GM04504 (cell line): ENCODE measurements around the gene STEAP1B.
"Not testable (repeated sequence)": the region's sequence is repeated elsewhere in the genome, so short reads cannot be mapped to it uniquely, and the experiment has no call there.

Experiments
- DNase-seq: peaks from one replicate; pipeline ENCODE4 v3.0.0-alpha.2; 2012; ENCODE audit warnings: low read depth

The STEAP1B gene

DNA sequence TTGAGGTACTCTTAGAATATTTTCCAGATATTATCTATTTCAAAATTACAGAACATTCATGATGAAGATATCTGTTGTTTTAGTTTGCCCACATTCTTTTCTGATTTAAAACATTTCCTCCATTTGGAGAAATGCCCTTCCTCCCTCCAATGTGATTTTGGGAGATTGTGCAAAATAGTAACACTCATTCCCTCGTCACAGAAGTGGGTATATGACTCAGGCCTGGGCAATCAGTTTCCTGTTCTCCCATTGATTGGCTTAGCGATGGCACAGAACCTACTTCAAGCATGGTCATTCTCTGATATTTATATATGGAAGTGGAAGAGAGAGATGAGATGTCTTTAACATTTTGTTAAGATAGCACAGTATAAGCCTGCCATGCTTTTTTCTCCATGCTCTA, 3.1 kb downstream of the STEAP1B start:
- DNase-seq, result not testable (repeated sequence)

DNA sequence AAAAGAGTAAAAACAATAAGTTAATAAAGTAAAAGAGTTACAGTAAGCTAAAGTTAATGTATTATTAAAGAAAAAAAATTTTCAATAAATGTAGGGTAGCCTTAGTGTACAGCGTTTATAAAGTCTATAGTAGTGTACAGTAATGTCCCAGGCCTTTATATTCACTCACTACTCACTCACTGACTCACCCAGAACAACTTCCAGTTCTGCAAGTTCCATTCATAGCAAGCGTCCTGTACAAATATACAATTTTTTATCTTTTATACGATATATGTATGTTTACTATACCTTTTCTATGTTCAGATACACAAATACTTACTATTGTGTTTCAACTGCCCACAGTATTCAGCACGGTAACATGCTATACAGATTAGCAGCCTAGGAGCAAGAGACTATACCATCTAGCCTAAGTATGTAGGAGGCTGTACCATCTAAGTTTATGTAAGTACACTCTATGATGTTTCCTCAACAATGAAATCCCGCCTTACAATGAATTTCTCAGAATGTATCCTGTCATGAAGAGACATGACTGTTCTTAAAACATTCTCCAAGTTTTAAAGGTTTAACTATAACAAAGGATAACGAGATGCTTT, 3.6 kb downstream of the STEAP1B start:
- not testable (repeated sequence) for DNase-seq

DNA sequence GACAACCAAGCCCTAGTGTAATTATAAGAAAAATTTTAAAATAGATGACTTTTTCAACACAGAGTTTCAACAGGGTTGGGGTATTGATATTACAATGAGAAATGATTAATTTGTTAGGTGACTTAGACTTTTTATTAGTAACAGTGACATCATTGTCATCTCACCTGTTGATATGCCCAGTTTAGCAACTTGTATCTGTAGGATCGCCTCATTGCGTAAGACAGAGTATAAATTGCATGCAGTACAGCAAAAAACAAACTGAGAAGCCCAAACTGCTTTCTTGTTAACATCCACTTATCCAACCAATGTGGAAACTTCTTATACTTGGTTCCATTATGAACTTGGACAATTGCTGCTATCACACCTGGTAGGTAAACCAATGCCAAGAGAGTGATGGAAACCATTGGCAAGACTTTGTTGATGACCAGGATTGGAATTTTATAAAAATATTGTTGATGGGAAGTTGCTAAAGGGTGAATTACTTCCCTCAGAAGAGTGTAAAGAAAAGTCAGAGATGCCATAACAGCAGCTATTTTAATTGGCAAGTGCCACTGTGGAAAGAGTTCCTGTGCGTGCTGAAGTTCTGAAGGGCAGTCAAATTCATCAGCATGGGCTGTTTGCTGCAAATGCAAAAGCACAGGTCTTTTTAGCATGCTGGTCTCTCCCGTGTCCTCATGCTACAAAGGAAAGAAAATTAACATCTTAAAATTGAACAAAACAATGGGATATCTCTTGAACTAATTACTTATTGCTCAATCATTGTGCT, 6.6 kb downstream of the STEAP1B start:
- not testable (repeated sequence) for DNase-seq

DNA sequence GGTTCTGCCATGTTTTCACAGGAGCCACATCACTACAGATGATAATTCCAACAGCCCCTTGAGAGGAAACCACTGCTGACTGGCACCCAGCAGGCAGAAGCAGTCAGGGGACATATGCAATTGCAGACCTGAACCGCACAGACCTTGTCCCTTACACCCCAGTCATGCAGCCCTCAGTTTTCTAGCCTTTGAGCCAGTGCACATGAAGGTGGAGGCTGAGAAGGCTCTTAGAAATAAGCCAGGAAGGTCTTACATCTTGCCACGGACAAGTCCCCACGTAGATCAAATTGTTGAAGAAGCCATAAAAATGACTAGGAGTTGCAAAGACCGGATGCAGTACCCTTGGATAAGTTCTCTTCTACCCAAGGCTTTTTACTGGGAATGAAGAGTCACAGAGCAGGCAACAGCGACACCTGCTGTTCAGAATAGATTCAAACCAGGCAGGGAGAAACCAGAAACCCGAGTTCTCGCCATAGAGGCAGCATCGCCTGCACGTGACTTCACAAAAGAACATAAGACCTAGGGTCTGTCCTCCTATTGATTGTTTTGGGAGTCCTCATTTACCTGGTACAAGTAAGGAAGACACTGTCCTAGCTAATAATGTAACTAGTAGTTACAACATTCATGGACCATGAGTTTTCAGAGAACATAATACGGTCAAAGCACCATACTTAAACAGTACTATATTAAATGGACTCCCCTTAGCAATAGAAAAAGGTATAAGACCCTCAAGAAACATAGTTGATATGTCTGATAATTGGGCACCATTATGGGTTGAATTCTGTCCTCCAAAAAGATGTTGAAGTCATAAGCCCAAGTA, 11.1 kb downstream of the STEAP1B start:
- peak; percentile 56 for DNase-seq

DNA sequence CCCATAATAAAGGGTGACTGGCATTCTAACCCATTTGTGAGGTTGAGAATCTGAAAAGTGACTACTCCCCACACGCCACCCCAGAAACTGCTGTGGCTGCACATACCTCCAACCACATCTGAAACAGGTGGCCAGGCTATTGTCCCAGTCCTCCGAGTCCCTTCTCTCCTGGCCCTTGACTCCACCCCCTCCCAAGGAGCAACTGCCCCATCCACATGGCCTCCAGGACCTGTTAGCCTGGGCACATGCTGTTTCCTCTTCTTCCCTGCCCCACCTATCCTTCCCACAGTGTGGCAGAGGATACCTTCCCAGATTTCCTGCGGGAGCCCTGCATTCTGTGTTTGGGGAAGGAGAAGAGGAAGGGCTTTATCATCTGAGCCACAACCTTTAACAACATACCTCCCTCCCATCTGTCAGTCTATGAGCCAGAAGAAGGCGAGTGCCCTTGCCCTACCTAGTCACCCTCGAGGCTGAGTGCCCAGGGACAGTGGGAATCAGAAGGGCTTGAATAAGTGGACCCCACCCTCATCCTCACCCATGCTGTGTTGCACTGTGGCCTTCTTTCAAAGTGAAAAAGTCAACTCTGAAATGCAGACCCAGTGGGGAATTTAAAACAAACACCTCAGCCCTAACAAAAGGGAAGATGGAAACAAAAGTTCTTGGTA, 11.9 kb downstream of the STEAP1B start:
- DNase-seq, result no peak

DNA sequence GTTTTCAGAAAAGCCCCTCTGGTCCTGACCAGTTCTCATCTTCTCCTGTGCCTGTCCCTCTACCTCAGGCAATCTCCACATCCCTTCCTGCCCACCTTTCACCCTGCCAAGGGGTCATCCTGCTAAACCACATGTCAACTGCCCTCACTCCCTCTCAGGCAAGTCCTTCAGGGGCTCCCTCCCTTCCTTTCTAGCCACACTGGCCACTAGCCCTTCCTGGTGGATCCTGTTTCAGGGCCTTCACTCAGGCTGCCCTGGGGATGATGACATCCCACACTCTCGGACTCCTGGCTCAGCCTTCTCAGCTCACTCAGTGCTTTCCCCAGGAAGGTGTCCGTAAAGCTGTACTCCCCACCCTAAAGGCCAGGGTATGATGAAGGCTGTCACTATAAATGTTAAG, 13.4 kb downstream of the STEAP1B start:
- DNase-seq, result no peak

DNA sequence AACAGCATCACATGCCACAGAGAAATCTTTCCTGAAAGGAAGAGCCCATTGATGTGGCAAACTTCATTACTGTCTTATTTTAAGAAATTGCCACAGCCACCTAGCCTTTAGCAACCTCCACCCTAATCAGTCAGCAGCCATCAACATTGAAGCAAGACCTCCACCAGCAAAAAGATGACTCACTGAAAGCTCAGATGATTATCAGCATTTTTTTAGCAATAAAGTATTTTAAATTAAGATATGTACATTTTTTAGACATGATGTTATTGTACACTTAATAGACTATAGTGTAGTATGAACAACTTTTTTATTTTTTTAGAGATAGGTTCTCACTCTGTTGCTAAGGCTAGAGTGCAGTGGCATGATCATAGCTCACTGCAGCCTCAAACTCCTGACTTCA, 14.8 kb downstream of the STEAP1B start:
- no peak for DNase-seq

DNA sequence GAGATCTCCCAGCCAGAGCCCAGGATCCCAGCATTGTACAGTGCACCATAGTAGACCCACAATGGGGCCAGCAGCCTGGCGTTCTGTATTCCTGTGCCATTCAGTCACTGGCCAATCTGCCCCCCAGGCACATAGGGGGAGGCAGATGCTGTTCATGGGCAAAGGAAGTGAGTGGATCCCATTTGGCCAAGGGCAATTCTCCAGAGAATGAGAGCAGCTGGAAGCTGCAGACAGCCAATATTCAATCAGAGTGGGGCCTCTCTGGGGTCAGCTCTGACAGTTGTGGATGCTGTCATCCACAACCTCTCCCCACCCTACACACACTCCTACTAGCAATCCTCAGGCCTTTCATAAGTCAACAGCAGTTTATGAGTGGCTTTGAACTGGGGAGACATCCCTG, 17.5 kb downstream of the STEAP1B start:
- no peak for DNase-seq

DNA sequence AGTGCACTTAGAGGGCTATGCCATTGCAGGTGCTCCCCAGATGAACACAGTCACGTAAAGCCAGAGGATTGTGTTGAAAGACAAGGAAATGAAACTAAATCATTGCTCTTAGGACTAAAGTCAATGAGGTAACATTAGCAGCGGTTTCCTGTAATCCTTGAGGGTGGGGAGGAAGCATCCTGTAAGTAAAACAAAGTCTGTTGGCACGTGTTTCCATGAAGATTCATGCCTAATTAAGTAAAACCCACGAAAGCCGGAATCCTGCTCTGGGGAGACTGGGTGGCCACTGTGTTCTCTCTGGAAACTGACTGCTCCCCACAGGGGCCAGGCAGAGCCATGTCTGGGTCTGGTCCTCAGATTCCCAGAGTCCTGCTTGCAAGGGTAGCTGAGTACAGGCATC, 18.3 kb downstream of the STEAP1B start:
- peak; percentile 52 for DNase-seq

DNA sequence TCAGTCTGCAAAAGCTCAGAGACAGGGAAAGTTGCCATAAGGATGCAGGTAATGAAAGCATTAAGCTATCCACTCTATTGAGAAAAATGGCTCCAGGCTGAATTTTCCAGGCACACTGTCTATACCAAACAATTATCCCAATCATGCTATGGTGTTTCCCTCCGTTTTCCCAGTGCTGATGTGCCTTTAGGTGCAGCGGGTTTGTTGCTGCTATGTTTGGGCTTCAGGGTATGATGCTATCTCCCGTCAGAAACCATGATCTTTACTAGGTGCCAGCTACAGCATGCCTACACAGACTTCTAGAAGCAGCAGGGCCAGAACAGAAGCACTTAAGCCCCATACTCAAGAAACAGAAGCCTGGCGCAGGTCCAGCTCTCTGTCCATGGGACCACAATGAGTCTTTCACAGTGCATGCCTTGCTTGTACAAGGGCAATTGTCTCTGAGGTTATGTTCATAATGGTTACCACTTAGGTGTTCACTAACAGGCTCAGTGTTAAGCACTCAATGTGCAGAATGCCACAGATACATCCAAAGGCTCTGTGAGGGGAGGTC, 19.4 kb downstream of the STEAP1B start:
- DNase-seq, result no peak

DNA sequence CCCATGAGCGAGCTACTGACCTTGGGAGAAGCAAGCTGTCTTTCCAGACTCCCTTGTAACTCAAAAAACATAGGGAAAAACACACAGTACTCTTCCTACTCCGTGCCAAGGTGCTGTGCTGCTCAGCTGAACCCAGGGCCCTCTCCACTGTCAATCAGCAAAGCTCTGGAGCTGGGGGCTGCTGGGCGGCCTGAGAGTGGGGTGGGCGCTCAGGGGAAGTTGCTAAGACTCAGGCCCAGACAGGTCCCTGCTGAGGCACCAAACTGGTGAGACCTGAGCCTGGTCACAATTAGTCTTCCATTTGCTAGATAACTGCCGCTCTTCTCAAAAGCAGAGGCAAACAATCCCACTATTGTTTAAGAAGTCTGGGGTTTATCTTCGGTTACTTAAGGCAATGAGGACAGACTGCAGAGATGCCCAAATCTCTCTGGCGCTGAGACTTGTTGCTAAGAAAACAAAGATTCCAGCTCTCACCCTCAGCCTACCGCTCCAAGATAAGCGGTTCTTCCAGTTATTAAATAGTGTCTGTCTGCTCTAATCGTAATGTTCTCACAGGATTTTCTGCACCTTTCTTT, 22.0 kb downstream of the STEAP1B start:
- no peak for DNase-seq

DNA sequence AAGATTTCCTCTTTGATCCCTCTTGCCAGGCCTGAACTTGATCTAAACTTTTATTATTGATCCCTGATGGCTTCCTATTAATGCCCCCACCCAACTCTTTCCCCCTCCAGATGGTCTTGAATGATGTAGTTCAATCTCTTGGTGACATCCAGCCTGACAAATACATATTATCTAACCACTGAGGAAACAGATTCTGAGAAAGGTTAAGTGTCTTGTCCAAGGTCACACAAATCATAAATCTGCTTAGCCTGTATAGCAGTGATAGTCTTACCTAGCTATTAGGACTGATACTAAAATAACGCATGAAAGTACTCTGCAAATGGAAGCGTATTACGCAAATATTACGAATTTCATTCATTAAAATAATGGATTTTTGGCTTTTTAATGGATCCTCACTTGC, 22.7 kb downstream of the STEAP1B start:
- no peak for DNase-seq

DNA sequence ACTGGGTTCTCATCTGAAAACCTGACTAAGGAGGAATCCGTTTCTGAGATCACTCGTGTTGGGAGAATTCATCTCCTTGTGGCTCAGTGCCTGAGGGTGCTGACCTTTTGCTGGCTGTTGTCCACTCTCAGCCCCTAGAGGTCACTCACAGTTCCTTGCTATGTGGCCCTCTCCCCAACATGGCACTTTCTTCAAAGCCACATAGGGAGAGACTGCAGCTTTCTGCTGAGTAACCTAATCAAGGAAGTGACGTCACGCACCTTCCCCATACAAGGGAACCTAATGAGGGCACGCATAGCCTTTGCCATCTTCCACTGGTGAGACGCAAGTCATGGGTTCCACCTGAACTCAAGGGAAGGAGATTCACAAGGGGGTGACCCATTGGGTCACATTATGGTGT, 23.2 kb downstream of the STEAP1B start:
- DNase-seq, result no peak

DNA sequence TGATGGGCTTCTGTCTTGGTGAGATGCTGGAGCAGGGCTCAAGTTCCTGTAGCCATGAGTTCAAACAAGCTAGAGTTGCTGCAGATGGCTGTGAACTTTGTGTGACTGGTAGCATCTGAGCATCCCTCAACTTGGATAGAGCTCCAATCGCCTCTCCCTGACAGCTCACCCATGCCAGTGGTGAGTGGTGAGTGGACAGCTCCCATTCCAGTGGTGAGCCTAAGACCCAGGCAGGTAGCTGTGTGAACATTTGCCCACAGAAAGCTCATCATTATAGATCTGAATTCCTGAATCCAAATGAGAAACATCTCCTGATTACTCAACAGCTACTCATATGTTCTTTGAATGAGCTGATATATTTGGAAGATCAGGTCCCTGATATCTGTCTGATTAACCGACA, 25.3 kb downstream of the STEAP1B start:
- DNase-seq, result no peak

DNA sequence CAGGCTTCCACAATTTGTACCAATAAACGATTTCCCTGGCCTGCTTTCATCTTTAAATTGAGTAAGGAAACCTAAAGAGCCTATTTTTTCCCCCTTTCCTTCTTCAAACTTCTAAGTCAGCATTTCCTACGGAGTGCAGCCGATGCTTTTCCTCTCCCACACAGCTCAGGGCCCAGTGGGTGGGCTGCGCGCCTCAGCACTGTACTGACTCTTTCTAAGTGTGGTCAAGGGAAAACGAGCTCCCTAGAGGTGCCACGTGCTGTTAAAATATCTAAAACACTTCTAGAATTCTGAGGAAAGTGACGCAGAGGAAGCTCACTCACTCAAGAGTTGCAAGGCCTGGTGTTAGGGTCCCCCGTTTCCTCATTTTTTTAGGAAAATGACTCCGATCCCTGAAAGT, 29.0 kb downstream of the STEAP1B start:
- DNase-seq, result no peak

DNA sequence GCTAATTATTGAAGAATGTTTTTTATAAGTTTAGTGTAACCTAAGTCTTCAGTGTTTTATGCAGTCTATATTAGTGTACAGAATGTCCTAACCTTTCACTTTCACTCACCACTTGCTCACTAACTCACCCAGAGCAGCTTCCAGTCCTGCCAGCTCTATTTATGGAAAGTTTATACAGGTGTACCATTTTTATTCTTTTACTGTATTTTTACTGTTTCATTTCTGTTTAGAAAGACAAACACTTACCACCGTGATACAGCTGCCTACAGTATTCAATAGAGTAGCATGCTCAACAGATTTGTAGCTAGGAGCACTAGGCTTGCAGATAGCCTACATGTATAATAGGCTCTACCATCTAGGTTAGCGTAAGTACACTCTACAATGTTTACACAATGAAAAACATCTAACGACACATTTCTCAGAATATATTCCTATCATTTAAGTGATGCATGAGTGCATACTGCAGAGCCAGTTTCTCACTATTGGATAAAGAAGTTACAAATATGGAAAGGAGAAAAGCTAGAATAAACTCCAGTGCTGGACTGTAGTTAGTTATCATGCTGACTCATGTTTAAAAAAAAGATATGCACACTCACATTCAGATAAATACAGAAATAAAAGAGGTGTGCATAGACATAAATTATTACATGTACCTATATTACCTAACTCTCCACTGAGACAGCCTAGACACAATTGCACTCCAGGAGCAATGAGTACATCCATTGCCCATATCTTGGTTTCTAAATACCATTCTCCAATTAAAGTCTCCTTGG, 30.4 kb downstream of the STEAP1B start:
- DNase-seq, result no peak

DNA sequence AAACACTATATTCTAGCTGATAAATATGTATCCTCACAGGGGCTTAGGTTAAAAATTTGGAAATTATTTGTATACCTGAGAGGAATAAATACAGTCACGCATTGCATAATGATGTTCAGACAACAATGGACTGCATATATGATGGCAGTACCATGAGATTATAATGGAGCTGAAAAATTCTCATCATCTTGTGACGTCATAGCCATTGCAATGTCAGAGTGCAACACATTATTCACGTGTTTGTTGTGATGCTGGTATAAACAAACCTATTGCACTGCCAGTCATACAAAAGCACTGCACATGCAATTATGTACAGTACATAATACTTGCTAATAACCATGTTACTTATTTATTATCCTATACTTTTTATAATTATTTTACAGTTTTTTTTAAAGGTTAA, 31.4 kb downstream of the STEAP1B start:
- DNase-seq, result no peak

DNA sequence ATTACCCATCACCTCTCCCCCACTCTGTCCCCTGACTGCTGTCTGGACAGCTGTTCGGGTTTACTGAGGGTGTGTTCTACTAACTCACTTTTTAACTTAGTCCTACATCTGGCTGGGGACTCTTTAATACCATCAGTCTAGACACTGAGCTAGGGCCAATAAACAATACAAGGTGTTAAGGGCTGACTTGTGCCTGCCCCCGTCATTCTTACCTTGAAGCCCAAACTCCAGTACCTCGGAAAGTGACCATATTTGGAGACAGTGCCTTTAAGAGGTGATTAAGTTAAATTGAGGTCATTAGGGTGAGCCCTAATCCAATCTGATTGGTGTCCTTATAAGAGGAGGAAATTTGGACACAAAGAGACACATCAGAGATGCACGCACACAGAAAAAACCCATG, 35.7 kb downstream of the STEAP1B start:
- DNase-seq, result no peak

DNA sequence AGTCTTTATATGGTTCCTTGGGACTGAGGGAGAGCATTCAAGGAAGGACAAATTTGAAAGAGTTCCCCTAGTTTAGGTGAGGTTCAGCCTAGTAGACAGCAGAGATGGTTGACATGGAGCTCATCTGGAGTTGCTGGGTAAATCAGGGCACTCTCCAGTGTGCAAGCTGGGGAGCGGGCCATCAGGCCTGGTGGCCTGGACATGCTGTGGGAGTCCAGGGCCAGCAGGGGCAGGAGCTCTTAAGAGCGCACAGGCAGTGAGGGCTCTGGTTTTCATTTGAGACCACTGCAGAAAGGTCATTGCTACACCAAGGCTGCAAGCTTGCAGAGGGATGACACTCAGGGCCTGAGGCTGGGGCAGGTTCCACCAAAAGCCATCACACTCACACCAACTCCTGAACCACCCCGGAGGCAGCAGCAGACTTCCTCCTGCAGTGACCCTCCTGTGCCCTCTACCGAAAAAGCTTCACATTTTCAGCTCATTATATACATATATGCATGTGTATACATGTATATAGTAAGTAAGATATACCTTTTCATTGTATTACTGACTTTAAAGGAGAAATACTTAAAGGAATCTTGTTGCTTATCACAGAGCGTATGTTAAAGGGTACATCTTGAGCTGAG, 39.5 kb downstream of the STEAP1B start:
- no peak for DNase-seq

DNA sequence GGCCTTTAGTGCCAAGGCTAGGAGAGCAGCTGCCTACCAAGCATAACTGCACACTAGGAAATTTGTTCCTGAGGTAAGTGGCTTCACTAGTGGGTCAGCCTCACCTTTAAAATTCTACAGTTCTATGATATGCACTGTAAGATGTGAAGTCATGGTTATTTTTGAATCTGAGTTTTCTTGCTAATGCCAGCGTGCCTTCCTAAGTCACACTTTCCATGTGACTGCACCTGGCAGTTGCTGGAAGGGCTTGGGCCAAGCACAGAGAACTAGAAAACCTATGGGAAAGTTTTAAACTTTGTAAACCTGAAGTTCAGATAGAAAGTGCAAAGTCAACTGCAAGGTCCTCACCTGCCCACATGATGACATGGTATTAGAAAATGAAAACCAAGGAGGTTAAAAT, 42.5 kb downstream of the STEAP1B start:
- no peak for DNase-seq

DNA sequence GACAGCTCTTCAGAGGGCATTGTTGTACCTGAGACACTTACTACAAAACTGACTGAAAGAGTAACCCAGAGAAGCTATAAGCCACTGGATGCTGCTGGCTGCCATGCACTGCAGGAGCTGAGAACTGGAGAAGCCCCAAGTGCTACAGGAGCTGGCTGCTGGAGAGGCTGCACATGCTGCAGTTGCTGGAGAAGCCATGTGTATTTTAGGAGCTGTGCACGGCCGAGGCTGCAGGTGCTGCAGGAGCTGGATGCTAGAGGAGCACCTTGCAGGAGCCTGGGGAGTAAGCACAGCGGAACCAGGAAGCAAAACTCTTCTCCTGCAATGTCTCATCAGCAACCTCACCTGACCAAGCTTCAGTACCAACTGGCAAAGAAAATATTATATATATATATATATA, 45.5 kb downstream of the STEAP1B start:
- DNase-seq, result no peak
